Panc1 (cell line): ENCODE data around the gene KRT84. TPM values are rescaled to one million over a fixed set of nuclear protein-coding genes. Genes with fewer than 3 reads are reported as not detected.
A peak's percentile ranks its signal among the peaks of the same experiment; 100 is the strongest.

Experiments
- ATAC-seq: fragments of 200-7000 bp; cut with Tn5 transposase; 2 replicates; pipeline ENCODE4 v1.9.1; 2020; ENCODE audit warnings: mild to moderate bottlenecking, moderate library complexity
- BruUV-seq: library from RNA; stranded (reverse); fragments of 400-500 nt; replicated peaks from 2 replicates; lab custom pipeline; 2021; lab: Mats Ljungman, UMichigan
- CTCF ChIA-PET: fragments of 300-600 bp; sonication (Branson Sonifier 250); formaldehyde crosslinking; loops from one replicate; lab custom pipeline; 2022; ENCODE audit warnings: antibody characterized with exemption; lab: Charles Lee
- POLR2A ChIA-PET: fragments of 300-600 bp; sonication (Branson Sonifier 250); formaldehyde crosslinking; loops from one replicate; lab custom pipeline; 2022; ENCODE audit warnings: antibody characterized with exemption; lab: Charles Lee
- DNase-seq: peaks from one replicate; pipeline ENCODE4 v3.0.0-alpha.2; 2010; ENCODE audit warnings: low read depth, low spot score
- H3K27ac ChIP-seq: 2 replicates; pipeline ENCODE4 v1.5.1; 2011; ENCODE audit warnings: mild to moderate bottlenecking, low read length, inconsistent platforms
- H3K27me3 ChIP-seq: fragments of 200-500 bp; sonication (Bioruptor generic); 2 replicates; pipeline ENCODE4 v1.6.0; 2014; ENCODE audit warnings: low read length, inconsistent platforms; ENCODE audit not compliant: control insufficient read depth, insufficient read depth
- H3K36me3 ChIP-seq: fragments of 200-500 bp; sonication (Bioruptor generic); 2 replicates; pipeline ENCODE4 v1.5.1; 2014; ENCODE audit warnings: inconsistent platforms, mild to moderate bottlenecking, low read length, moderate library complexity; ENCODE audit not compliant: control insufficient read depth, insufficient read depth
- H3K4me1 ChIP-seq: 2 replicates; pipeline ENCODE4 v1.5.1; 2011; ENCODE audit warnings: inconsistent platforms, mild to moderate bottlenecking, low read length, moderate library complexity; ENCODE audit not compliant: control insufficient read depth, insufficient read depth
- H3K4me3 ChIP-seq, 2 experiments: 2 replicates each; pipeline ENCODE4 v1.5.1; 2011 to 2012; ENCODE audit warnings: low read depth in 2 of 2, low read length in 2 of 2, mild to moderate bottlenecking in 2 of 2, inconsistent platforms in 1 of 2, moderate library complexity in 1 of 2
- H3K9me3 ChIP-seq: fragments of 200-500 bp; sonication (Bioruptor generic); 2 replicates; pipeline ENCODE4 v1.5.1; 2014; ENCODE audit warnings: low read depth, mild to moderate bottlenecking, inconsistent platforms, low read length, moderate library complexity; ENCODE audit not compliant: control insufficient read depth, insufficient read depth
- CTCF ChIP-seq: fragments of 450-650 bp; IDR thresholded peaks from 2 replicates; pipeline ENCODE4 v1.5.1; 2017; ENCODE audit warnings: mild to moderate bottlenecking
- POLR2AphosphoS5 ChIP-seq: IDR thresholded peaks from 2 replicates; pipeline ENCODE4 v1.6.1; 2012; ENCODE audit warnings: mild to moderate bottlenecking, low read depth, low read length, moderate library complexity
- SIN3A ChIP-seq: IDR thresholded peaks from 2 replicates; pipeline ENCODE4 v1.6.1; 2012; ENCODE audit warnings: low read depth, mild to moderate bottlenecking, low read length, moderate library complexity, borderline replicate concordance; ENCODE audit not compliant: insufficient read depth
- TCF7L2 ChIP-seq: IDR thresholded peaks from 2 replicates; pipeline ENCODE4 v1.6.1; 2011; ENCODE audit warnings: mild to moderate bottlenecking, low read depth, low read length, inconsistent platforms
- in situ Hi-C: cut with HindIII; loops from 2 replicates; pipeline ENCODE4 v1.10.0; 2016; ENCODE audit warnings: low sequenced_read_pairs, low pct_unique_long_range_greater_than_20kb
- intact Hi-C: fragments of 100-400 bp; cut with micrococcal nuclease; formaldehyde crosslinking; loops from one replicate; pipeline ENCODE4 v1.10.0; 2022; ENCODE audit not compliant: unreplicated experiment
- total RNA-seq: library from RNA; stranded (reverse); gene quantifications from one replicate; pipeline ENCODE4 v1.2.1, GENCODE V29; 2021; ENCODE audit not compliant: unreplicated experiment
- TF ChIP-seq, protein P1 (sequence below), 2 experiments: IDR thresholded peaks; 2 replicates each; pipeline ENCODE4 v1.6.1; 2011 to 2012; ENCODE audit warnings: low read depth in 2 of 2, control low read depth in 1 of 2, low read length in 1 of 2, mild to moderate bottlenecking in 1 of 2, moderate library complexity in 1 of 2; ENCODE audit not compliant: insufficient read depth in 1 of 2

The KRT84 gene
- total RNA-seq, 1 experiment from 2014 or later = not detected

- peak; percentile 74 for TF ChIP-seq CTCF
- no peak for TF ChIP-seq POLR2AphosphoS5
- no peak overlapping the region for H3K4me3 ChIP-seq
- DNase-seq (no peak), ATAC-seq (no peak)
- no TSS peak for BruUV-seq
- intact Hi-C loops (no loop called here), in situ Hi-C loops (no loop called here)
- H3K27me3 ChIP-seq = 0 out of 2 replicates have a peak, but pooled peaks cover 3% of the 10 kb centered on the region
- H3K36me3 ChIP-seq = no peaks in the 10 kb centered on the region
- no peaks in the 10 kb centered on the region for H3K9me3 ChIP-seq
- no peaks in the 10 kb centered on the region for H3K4me1 ChIP-seq
- H3K27ac ChIP-seq = no peak overlapping the region
- ChIA-PET CTCF (interaction anchor here (1.1 kb wide), 1 partner anchor 482 kb away, joined by 6 read pairs; no protein-coding TSS in a partner anchor), POLR2A (interaction anchor here (0.6 kb wide), 1 partner anchor 465 kb away, joined by 3 read pairs; no protein-coding TSS in a partner anchor)
These were observed 10.4 kb upstream of the KRT84 start for GRCh38 chr12:52395761-52396434.

- CTCF ChIA-PET = interaction anchor here (0.7 to 1.1 kb wide), 2 partner anchors 28 to 483 kb away, joined by 3 to 6 read pairs; partner anchors contain the start of gene KRT85
- POLR2A ChIA-PET = no interaction called here
- Histone ChIP-seq H3K27me3 (0 out of 2 replicates have a peak, but pooled peaks cover 3% of the 10 kb centered on the region), H3K27ac (no peak overlapping the region), H3K36me3 (no peaks in the 10 kb centered on the region), H3K4me3 (no peak overlapping the region), H3K9me3 (no peaks in the 10 kb centered on the region), H3K4me1 (no peaks in the 10 kb centered on the region)
- ATAC-seq = no peak
- no peak for DNase-seq
- intact Hi-C loops (loop anchor here (5.0 kb wide), 1 partner anchor 112 kb away; no protein-coding TSS in a partner anchor), in situ Hi-C loops (no loop called here)
- TF ChIP-seq CTCF (no peak), SIN3A (no peak), TCF7L2 (no peak), POLR2AphosphoS5 (no peak)
- TF ChIP-seq, protein P1, sequence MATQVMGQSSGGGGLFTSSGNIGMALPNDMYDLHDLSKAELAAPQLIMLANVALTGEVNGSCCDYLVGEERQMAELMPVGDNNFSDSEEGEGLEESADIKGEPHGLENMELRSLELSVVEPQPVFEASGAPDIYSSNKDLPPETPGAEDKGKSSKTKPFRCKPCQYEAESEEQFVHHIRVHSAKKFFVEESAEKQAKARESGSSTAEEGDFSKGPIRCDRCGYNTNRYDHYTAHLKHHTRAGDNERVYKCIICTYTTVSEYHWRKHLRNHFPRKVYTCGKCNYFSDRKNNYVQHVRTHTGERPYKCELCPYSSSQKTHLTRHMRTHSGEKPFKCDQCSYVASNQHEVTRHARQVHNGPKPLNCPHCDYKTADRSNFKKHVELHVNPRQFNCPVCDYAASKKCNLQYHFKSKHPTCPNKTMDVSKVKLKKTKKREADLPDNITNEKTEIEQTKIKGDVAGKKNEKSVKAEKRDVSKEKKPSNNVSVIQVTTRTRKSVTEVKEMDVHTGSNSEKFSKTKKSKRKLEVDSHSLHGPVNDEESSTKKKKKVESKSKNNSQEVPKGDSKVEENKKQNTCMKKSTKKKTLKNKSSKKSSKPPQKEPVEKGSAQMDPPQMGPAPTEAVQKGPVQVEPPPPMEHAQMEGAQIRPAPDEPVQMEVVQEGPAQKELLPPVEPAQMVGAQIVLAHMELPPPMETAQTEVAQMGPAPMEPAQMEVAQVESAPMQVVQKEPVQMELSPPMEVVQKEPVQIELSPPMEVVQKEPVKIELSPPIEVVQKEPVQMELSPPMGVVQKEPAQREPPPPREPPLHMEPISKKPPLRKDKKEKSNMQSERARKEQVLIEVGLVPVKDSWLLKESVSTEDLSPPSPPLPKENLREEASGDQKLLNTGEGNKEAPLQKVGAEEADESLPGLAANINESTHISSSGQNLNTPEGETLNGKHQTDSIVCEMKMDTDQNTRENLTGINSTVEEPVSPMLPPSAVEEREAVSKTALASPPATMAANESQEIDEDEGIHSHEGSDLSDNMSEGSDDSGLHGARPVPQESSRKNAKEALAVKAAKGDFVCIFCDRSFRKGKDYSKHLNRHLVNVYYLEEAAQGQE (IDR thresholded peaks at IDR 0.05; ENCODE audit: insufficient read depth in 1 of 2, low read depth in 2 of 2, low read length in 1 of 2) = no peak
- no TSS peak for BruUV-seq
These were observed 9.5 kb upstream of the KRT84 start for GRCh38 chr12:52394836-52395405.
